Measurements from ENCODE around the gene DDX28.
"Not testable (repeated sequence)": the region's sequence is repeated elsewhere in the genome, so short reads cannot be mapped to it uniquely, and the experiment has no call there.

The DDX28 gene

GRCh38 chr16:68035227-68035626 lies 12.2 kb upstream of the DDX28 start:
- no peak for DNase-seq

- no peak for DNase-seq
Measured at GRCh38 chr16:68033101-68033500, 10.1 kb upstream of the DDX28 start.

- DNase-seq, result no peak
Measured at GRCh38 chr16:68031951-68032350, 8.9 kb upstream of the DDX28 start.

GRCh38 chr16:68030108-68030507 lies 7.1 kb upstream of the DDX28 start:
- not testable (repeated sequence) for DNase-seq

GRCh38 chr16:68028996-68029395 lies 6.0 kb upstream of the DDX28 start:
- no peak for DNase-seq

GRCh38 chr16:68022278-68022727 lies 729 bp downstream of the DDX28 start:
- no peak for DNase-seq

- DNase-seq, result no peak
Measured at GRCh38 chr16:68021490-68021889, 1.5 kb downstream of the DDX28 start.

- no peak for DNase-seq
Measured at GRCh38 chr16:68019167-68019680, 3.8 kb downstream of the DDX28 start.

GRCh38 chr16:68015681-68016080 lies 7.4 kb downstream of the DDX28 start, which contains the start of gene DPEP2NB:
Gene DPEP2NB (minus strand): TSS chr16:68015911. CDS start chr16:68015770, 141 bp downstream.
- DNase-seq, result no peak

GRCh38 chr16:68013440-68013839 lies 9.6 kb downstream of the DDX28 start:
- DNase-seq, result no peak

GRCh38 chr16:68009872-68010271 lies 13.2 kb downstream of the DDX28 start:
- not testable (repeated sequence) for DNase-seq

GRCh38 chr16:68009157-68009735 lies 13.8 kb downstream of the DDX28 start:
- no peak for DNase-seq

GRCh38 chr16:68005786-68006286 lies 17.2 kb downstream of the DDX28 start:
- no peak for DNase-seq

GRCh38 chr16:68005211-68005610 lies 17.8 kb downstream of the DDX28 start:
- DNase-seq, result no peak

- no peak for DNase-seq
Measured at GRCh38 chr16:68003031-68003430, 20.0 kb downstream of the DDX28 start.

- no peak for DNase-seq
Measured at GRCh38 chr16:68000450-68000849, 22.6 kb downstream of the DDX28 start.

- no peak for DNase-seq
Measured at GRCh38 chr16:67999985-68000384, 23.0 kb downstream of the DDX28 start.

- DNase-seq, result not testable (repeated sequence)
Measured at GRCh38 chr16:67998779-67999688, 24.0 kb downstream of the DDX28 start, which contains the start of gene DPEP2. Gene DPEP2 (minus strand): TSS chr16:67999484. CDS start chr16:67993212, 6,272 bp downstream.

- DNase-seq, result not testable (repeated sequence)
Measured at GRCh38 chr16:67998231-67998778, 24.7 kb downstream of the DDX28 start.

- no peak for DNase-seq
Measured at GRCh38 chr16:67996666-67997065, 26.4 kb downstream of the DDX28 start.

GRCh38 chr16:67995423-67995822 lies 27.6 kb downstream of the DDX28 start:
- DNase-seq, result no peak

GRCh38 chr16:67994040-67994408 lies 29.0 kb downstream of the DDX28 start:
- DNase-seq, result not testable (repeated sequence)
